Bronchial epithelial cell (primary cell): ENCODE data around the gene TRIM2. TPM values are rescaled to one million over a fixed set of nuclear protein-coding genes. Genes with fewer than 3 reads are reported as not detected.

Experiments
- DNase-seq: peaks from one replicate; pipeline ENCODE4 v3.0.0-alpha.2; 2010; ENCODE audit warnings: low read depth
- FAIRE-seq: peaks from 2 replicates; lab custom pipeline; 2011; peaks lifted over from hg19 to GRCh38; lab: Jason Lieb, UNC
- H3K27me3 ChIP-seq: 2 replicates; pipeline ENCODE4 v1.5.1; 2011; ENCODE audit warnings: low read length; ENCODE audit not compliant: control insufficient read depth, insufficient read depth
- H3K36me3 ChIP-seq: 2 replicates; pipeline ENCODE4 v1.5.1; 2011; ENCODE audit warnings: low read length; ENCODE audit not compliant: control insufficient read depth, insufficient read depth
- H3K4me3 ChIP-seq: 2 replicates; pipeline ENCODE4 v1.5.1; 2011; ENCODE audit warnings: mild to moderate bottlenecking, low read depth, low read length, control low read depth
- total RNA-seq: library from RNA; depleted of rRNA; stranded (reverse); fragments of >200 nt; gene quantifications from 2 replicates; pipeline ENCODE4 v1.2.1, GENCODE V29; 2014
- TF ChIP-seq, protein P1 (sequence below): IDR thresholded peaks from 2 replicates; pipeline ENCODE4 v1.5.1; 2011; ENCODE audit warnings: mild to moderate bottlenecking, moderate library complexity, low read length, control low read depth, inconsistent platforms; ENCODE audit not compliant: insufficient read depth, severe bottlenecking

The TRIM2 gene
- total RNA-seq, 1 donor from 2014 or later: 7.1 TPM

DNA sequence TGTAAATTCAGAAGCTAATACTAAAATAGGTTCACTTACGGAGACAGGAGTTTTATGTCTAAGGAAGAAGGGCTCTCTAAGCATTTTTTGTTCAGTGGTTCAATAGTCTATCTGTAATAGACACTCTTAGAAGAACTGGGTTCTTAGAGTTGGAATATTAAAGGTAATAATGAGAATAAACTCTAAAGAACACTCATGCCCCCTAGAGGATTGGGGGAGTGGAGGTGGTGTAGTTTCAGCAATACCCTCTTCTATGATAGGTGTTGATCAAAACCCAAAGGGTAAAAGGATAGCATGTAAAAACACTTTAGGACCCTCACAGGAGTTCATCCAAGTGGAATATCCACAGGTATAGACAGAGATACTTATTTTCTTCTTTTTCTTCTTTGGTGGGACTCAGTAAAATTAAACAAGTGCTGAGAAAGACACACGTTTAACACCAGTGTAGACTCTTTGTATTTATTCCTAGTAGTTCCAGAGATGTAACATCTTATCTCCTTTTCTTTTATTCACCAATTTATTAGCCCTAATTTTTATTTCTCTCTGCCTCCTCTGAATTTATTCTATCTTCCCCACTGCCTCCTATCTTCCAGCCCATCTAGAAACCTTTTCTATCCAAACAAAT, 114.6 kb downstream of the TRIM2 start:
- no peaks in the 10 kb centered on the region for H3K36me3 ChIP-seq
- FAIRE-seq: no peak
- H3K27me3 ChIP-seq: no peaks in the 10 kb centered on the region
- peak; percentile 52 for DNase-seq
- TF ChIP-seq, protein P1, sequence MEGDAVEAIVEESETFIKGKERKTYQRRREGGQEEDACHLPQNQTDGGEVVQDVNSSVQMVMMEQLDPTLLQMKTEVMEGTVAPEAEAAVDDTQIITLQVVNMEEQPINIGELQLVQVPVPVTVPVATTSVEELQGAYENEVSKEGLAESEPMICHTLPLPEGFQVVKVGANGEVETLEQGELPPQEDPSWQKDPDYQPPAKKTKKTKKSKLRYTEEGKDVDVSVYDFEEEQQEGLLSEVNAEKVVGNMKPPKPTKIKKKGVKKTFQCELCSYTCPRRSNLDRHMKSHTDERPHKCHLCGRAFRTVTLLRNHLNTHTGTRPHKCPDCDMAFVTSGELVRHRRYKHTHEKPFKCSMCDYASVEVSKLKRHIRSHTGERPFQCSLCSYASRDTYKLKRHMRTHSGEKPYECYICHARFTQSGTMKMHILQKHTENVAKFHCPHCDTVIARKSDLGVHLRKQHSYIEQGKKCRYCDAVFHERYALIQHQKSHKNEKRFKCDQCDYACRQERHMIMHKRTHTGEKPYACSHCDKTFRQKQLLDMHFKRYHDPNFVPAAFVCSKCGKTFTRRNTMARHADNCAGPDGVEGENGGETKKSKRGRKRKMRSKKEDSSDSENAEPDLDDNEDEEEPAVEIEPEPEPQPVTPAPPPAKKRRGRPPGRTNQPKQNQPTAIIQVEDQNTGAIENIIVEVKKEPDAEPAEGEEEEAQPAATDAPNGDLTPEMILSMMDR: peak; percentile 60
- H3K4me3 ChIP-seq: no peak overlapping the region

- TF ChIP-seq, protein P1: no peak
- Histone ChIP-seq H3K27me3 (no peaks in the 10 kb centered on the region), H3K4me3 (no peak overlapping the region), H3K36me3 (no peaks in the 10 kb centered on the region)
- DNase-seq (no peak), FAIRE-seq (no peak)
These were observed 118.5 kb downstream of the TRIM2 start for GRCh38 chr4:153322791-153323190.

DNA sequence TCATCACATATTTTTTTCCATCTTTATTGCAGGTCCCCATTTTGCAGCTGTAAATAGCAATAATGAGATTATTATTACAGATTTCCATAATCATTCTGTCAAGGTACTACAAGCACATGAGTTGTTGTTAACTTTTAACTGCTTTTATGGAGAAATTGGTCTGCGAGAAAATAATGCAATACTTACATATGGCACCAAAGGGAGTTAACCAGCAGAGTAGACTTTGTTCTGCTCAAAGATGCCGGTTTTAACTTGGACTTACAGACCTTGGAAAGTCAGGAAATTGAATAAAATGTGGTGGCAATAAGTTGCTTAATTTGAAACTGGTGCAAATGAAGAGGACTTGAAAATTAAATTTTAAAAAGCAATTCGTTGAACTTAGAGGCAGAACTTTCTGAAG, 119.8 kb downstream of the TRIM2 start:
- Histone ChIP-seq H3K4me3 (no peak overlapping the region), H3K27me3 (no peaks in the 10 kb centered on the region), H3K36me3 (no peaks in the 10 kb centered on the region)
- DNase-seq (no peak), FAIRE-seq (no peak)
- TF ChIP-seq, protein P1: no peak

GRCh38 chr4:153325558-153325957, 121.3 kb downstream of the TRIM2 start:
- no peaks in the 10 kb centered on the region for H3K36me3 ChIP-seq
- H3K27me3 ChIP-seq: no peaks in the 10 kb centered on the region
- H3K4me3 ChIP-seq: no peak overlapping the region
- no peak for FAIRE-seq
- no peak for DNase-seq
- TF ChIP-seq, protein P1: no peak

DNA sequence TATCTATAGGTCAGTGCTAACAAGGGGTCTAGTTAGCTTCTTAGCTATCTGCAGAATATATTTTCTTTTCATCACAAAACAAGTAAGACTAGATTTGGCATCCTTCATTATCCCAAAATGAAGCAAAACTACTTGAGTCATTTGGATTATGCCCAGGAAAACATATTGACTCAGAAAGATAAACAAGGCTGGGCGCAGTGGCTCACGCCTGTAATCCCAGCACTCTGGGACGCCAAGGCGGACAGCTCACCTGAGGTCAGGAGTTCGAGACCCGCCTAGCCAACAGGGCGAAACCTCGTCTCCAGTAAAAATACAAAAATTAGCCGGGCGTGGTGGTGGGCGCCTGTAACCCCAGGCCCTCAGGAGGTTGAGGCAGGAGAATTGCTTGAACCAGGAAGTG, 122.3 kb downstream of the TRIM2 start:
- H3K27me3 ChIP-seq: no peaks in the 10 kb centered on the region
- TF ChIP-seq, protein P1: no peak
- no peak for FAIRE-seq
- H3K36me3 ChIP-seq: no peaks in the 10 kb centered on the region
- peak; percentile 86 for DNase-seq
- no peak overlapping the region for H3K4me3 ChIP-seq

GRCh38 chr4:153327247-153327646, 123.0 kb downstream of the TRIM2 start:
- no peak for DNase-seq
- Histone ChIP-seq H3K4me3 (no peak overlapping the region), H3K36me3 (no peaks in the 10 kb centered on the region), H3K27me3 (no peaks in the 10 kb centered on the region)
- TF ChIP-seq, protein P1: no peak
- no peak for FAIRE-seq
